B cell (primary cell): Measurements from ENCODE around the gene C6orf89.

Source experiments
- CTCF ChIP-seq: fragments of 200-600 bp; IDR thresholded peaks from one replicate; pipeline ENCODE4 v1.8.0; 2022; ENCODE audit warnings: antibody characterized with exemption, mild to moderate bottlenecking
- EZH2 ChIP-seq: IDR thresholded peaks from 2 replicates; pipeline ENCODE4 v1.6.1; 2012; ENCODE audit warnings: borderline replicate concordance, low read depth, mild to moderate bottlenecking, moderate library complexity, low read length; ENCODE audit not compliant: insufficient read depth, poor library complexity, severe bottlenecking

GRCh38 chr6:36839749-36840431 is 45.9 kb upstream of the C6orf89 start:
- TF ChIP-seq CTCF (peak; percentile 27), EZH2 (no peak)
